GM18511 (cell line): Measurements from ENCODE around the gene FYN.
"Not testable (repeated sequence)": the region's sequence is repeated elsewhere in the genome, so short reads cannot be mapped to it uniquely, and the experiment has no call there.

Experiments
- ATAC-seq: cut with Tn5 transposase; IDR thresholded peaks from one replicate; pipeline ENCODE4 v1.9.1; 2021; ENCODE audit warnings: mild to moderate bottlenecking, moderate library complexity; ENCODE audit not compliant: unreplicated experiment

The FYN gene

DNA sequence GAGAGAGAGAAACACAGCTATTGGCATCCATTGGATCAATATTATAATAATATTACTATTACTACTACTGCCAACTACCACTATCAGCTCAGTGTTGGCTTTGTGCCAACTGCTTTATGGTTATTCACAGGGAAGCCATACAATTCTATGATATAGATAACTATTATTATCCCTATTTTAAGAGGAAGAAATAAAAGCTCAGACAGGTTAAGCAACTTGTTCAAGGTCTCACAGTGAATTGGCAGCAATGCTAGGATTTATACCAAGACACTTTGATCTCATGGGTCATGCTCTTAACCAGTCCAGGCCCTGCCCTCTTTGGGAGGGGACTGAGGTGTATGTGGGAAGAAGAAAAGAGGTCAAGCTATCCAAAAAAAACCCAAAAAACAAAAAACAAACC lies 185.6 kb downstream of the FYN start:
- no peak for ATAC-seq

GRCh38 chr6:111686932-111687266 lies 186.4 kb downstream of the FYN start:
- ATAC-seq: no peak

- no peak for ATAC-seq
Observed at GRCh38 chr6:111686249-111686931, 186.9 kb downstream of the FYN start.

DNA sequence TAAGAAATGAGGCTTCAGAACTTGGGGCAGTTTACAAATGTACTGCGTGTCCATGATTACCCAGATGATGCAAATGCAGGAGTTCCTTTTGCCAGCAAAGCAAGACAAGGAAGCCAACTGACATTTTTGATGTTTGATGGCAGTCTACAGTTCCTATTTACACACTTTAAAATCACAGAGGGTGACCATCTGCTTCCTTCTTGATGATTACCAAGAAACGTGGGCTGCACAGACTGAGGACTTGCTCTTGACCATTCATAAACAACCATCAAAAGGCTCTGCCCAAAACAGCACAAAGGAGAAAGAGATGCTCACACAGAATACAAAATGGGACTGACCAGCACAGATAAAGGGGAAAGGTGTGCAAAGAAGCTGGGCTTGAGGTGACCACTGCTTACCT lies 187.7 kb downstream of the FYN start:
- no peak for ATAC-seq

DNA sequence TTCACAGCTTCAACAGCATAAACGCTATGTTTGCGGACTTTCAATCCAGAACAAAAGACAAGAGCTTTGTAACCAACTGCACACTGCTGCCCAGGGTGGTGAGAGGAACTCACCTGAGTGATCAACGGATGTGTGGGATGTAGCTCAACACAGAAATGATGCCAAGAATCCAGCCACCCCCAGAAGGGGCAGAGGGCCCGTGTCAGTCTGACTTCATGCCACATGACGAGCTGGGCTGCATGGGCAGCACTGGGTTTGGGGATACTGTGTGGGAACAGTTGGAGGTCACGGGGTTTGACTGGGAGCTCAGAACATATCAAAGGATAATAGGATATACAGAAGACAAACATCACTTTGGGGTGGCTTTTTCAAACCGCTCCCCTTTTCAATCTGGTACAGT lies 188.2 kb downstream of the FYN start:
- no peak for ATAC-seq

DNA sequence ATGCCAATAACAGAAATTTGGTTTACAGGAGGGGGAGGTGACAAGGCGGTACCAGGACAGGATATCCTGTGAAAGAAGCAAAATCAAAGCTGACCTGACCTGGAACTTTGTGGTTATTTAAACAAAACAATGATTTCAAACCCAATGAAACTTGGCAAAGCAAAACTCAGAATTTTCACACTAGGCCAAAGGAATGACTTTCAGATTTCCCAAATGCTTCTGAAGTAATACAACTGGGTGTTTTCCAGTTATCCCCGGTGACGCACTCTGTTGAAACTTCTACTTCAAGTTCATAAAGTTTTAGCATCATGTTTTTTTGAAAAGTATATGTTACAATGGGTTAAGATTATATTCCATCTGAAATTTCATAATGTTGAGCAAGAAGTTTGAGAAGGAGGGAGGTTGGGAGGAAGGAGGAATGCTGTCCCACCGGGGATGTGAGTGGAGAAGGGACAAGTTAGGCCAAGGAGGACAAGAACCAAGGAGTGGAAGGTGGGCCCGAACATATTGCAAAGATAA lies 189.4 kb downstream of the FYN start:
- ATAC-seq: no peak

DNA sequence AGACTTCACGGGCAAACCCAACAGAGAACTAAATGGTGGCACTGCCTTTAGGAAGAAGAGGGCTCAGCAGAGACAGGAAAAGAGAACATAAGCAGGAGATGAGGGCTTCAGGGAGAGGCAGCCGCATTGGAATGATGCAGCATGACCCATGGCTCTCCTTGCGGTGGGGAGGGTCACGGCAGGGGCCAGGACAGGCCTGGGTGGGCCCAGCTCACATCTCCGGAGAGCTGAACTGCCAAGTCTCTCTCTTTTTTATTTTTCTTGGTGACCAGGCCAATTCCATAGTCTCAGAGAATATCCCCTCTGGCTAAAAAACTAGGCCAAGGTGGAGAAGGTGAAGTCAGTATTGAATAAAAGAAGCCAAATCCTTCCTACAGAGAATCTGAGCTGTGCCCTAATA lies 190.1 kb downstream of the FYN start:
- ATAC-seq: no peak

DNA sequence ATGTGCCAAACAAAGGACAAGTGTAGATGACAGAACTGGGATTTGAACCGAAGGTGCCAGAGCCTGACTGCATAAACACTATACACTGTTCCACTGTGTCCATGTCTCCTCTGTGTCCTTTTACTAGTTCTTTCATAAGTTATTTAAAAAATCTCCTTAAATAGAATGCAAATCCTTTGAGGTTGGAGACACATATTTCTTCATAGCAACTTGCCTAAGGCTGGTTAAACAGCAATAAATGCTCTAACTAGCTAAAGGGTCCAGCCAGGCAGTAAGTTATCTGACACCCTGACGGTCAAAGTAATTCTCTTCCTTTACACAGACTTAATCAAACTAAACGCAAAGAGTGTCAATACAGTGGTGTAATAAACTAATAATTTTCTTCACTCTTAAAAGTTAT lies 191.4 kb downstream of the FYN start:
- no peak for ATAC-seq

- ATAC-seq: not testable (repeated sequence)
Observed at GRCh38 chr6:111680811-111681609, 192.2 kb downstream of the FYN start.

- ATAC-seq: no peak
Observed at GRCh38 chr6:111680015-111680712, 193.1 kb downstream of the FYN start.

- no peak for ATAC-seq
Observed at GRCh38 chr6:111679126-111679858, 194.0 kb downstream of the FYN start.

DNA sequence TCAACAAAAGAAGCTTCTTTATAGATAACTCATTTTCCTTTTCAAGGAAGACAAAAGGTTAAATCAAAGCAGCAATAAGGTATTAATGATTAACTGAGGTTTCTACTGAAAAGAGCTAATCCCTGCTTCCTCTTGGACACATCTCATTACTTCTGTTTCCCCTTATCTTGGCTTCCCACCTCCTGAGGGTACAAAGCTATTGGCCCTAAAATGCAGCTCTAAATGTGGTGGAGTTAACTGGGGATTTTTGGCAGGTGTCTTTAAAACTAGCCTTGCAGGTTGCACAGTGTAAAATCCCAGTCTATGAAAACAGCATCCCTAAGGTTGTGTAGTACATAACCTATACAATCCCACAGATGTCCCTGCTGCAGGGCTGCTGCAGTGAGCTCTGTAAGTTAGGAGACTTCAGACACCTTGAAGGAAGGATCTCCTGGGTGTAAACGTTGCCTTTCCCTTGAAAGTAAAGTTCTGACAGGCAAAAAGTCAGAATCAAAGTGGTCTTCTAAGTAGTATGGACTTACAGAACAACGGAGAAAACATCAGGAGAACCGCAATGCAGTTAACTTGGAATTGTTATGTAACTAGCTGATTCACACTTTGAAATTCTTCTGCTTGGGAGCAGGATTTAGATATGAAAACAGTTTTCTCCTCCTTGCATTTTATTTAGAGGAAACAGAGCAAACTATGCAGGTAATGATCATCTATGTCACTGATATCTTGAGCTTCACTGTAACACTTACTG lies 195.8 kb downstream of the FYN start:
- no peak for ATAC-seq

- ATAC-seq: no peak
Observed at GRCh38 chr6:111676383-111676782, 196.9 kb downstream of the FYN start.

DNA sequence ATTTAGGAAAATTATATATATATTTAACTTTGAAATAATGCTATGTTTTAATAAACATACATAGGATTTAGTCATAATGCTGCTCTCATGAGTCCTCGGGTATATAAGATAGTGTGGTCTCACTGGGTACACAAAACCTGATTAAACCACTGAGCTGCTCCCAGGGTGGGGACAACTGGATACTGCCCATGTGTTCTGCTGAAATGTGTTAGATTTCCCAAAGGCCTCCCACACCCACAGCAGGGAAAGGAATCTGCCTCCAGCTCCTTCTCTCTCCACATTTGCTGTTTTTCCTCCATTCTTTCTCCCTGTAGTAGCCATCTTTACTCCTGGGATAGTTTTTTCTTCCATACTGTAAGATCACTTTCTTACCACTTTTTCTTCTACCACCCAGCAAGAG lies 198.4 kb downstream of the FYN start:
- no peak for ATAC-seq

DNA sequence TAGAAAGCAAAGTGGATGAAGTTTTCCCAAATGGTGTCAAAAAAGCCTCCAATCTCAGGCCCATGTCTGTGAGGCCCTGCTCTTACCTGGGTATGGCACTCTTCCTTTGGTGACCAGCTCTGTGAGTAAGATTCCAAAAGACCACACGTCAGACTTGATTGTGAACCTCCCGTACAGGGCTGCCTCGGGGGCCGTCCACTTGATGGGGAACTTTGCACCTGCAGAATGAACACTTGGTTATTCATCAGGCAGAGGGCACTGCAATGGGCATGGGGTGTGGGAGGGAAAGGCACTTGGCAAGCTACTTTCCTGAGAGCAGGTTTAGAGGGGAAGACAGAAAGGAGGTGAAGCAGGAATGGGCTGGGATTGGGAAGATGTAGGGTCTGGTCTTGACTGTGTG lies 198.8 kb downstream of the FYN start:
- ATAC-seq: no peak

GRCh38 chr6:111673937-111674336 lies 199.3 kb downstream of the FYN start:
- ATAC-seq: no peak

GRCh38 chr6:111673532-111673931 lies 199.7 kb downstream of the FYN start:
- no peak for ATAC-seq

- no peak for ATAC-seq
Observed at GRCh38 chr6:111672761-111673450, 200.3 kb downstream of the FYN start.

- ATAC-seq: no peak
Observed at GRCh38 chr6:111669326-111669725, 203.9 kb downstream of the FYN start.

DNA sequence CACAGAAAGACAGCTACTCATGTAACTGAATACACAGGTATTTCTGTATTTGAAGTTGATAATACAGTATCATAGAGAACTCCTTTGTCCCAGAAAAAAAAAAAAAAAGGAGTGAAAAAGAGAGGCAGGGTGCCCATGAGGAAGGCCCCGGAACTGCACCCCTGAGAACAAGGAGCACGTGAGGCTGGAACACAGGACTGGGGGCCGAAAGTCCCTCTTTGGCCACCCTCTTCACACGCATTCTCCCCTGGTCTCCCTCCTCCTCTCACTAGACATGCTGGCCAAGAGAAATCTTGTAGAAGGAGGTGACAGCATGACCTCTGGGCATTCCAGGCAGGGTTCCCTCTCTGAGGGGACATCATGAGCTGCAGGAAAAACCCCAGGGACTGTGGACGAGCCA lies 204.8 kb downstream of the FYN start:
- ATAC-seq: no peak
